Fibroblast of skin of abdomen (primary cell): ENCODE results near the gene VSTM5. TPM values are rescaled to one million over a fixed set of nuclear protein-coding genes. Genes with fewer than 3 reads are reported as not detected.
"Not testable (repeated sequence)": the region's sequence is repeated elsewhere in the genome, so short reads cannot be mapped to it uniquely, and the experiment has no call there.

Experiments
- DNase-seq: peaks from one replicate; pipeline ENCODE4 v3.0.0-alpha.2; 2013
- polyA plus RNA-seq, 2 experiments: library from polyadenylated mRNA; unstranded; fragments of 120-200 nt; gene quantifications; one replicate each; pipeline ENCODE4 v1.2.1, GENCODE V29; 2013; ENCODE audit not compliant: insufficient read length in 2 of 2

Gene VSTM5, protein sequence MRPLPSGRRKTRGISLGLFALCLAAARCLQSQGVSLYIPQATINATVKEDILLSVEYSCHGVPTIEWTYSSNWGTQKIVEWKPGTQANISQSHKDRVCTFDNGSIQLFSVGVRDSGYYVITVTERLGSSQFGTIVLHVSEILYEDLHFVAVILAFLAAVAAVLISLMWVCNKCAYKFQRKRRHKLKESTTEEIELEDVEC
- 0.66 TPM for polyA plus RNA-seq (2013, experiment 1 of 2; ENCODE audit: insufficient read length)
- polyA plus RNA-seq (2013, experiment 2 of 2; ENCODE audit: insufficient read length): 0.91 TPM

DNA sequence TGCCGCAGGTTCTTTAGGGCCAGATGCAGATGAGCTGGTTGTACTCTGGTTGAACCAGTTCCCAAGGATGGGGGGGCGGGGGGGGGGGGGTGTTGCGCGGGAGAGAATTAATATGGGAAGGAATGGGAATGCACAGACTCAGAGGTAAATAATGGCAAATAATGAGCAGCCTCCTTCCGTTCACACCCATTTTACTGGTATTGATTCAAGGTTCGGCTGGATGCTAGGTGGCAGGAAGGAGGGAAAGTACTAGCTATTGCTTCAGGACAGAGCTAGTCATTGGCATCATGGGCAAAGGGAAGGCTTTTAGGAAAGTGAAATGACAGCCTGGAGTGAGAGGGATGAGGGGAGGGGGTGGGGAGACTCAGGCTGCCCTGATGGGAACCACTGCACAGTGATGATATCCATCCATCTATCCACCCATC lies at the start of gene VSTM5:
Gene VSTM5, minus strand, starts transcription at position 25 of the 425 bp plus-strand sequence. CDS start 116 bp downstream, outside the sequence.
- no peak for DNase-seq

DNA sequence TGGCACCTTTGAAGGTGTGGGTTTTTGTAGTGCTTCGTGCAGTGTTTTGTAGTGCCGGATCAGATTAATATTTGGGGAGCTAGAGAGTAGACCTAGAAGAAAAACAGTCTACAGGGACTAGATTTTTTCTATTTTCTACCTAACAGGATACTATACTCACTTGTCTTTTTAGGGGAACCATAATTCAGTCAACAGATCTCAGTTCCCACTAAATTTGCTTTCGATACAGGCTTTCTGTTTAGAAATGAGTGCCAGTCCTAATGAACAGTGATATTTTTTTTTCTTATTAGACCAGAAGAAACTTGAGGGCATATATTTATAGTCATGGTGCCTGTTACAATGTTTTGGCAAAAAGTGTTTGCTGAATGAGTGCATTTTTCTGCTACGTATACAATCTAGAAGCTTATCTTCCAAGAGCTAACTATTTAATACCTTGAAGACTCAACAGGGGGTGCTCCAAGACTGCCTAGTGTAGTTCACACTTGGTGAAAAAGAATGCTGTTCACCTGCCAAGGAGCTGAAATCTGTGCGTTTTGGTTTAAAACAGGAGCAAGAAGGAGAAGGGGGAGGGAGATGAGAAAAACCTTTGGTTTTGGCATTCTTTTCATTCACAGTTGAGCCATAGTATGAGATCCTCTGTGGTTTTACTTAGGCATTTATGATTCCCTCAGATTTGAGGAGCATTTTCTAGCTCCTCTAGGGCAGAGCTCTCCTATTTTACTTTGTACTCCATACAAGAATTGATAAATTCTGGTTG lies 44.9 kb upstream of the VSTM5 start:
- peak; percentile 88 for DNase-seq

DNA sequence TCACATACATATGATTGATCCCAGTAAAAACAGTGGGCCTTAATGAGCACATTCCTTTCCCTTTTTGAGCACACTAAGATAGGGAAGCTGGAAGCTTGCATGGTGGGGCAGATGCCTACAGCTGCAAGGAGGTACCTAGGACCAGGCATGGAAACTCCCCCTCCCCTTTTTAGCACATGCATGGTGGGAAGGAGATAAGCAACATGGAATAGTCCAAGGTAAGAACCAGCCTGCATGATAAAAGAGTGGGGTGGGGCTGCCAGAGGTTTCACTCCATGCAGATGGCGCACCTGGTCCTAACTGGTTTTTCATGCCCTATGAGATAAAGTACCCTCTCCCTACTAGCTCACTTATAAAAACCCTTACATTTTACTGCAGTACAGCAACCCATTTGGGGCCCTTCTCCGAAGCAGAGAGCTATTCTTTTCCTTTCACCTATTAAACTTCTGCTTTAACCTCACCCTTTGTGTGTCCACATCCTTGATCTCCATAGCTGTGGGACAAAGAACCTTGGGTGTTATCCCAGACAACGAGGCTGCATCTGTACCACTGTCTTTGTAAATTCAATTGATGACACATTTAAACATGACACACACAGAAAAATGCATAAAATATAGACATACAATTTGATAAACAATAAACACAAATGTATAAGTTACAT lies 40.1 kb upstream of the VSTM5 start:
- DNase-seq: no peak

DNA sequence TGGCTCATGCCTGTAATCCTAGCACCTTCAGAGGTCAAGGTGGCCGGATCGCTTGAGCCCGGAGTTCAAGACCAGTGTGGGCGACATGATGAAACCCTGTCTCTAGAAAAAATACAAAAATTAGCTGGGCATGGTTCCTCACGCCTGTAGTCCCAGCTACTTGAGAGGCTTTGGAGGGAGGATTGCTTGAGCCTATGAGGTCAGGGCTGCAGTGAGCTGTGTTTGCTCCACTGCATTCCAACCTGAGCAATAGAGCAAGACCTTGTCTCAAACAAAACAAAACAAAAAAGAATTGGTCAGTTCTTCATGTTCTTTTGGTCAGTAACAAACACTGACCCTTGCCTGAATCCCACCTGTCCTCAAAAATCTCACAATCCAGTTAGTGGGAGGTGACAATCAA lies 36.7 kb upstream of the VSTM5 start:
- no peak for DNase-seq

DNA sequence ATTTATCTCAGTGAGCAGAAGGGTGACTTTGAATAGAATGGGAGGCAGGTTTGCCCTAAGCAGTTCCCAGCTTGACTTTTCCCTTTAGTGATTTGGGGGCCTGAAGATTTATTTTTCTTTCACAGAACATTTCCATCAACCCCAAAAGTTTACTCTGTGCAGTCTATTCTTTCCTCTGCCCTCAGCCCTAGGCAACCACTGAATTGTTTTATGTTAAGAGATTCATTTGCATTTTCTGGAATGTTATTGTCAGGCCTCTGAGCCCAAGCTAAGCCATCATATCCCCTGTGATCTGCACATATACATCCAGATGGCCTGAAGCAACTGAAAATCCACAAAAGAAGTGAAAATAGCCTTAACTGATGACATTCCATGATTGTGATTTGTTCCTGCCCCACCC lies 28.7 kb upstream of the VSTM5 start:
- DNase-seq: not testable (repeated sequence)

DNA sequence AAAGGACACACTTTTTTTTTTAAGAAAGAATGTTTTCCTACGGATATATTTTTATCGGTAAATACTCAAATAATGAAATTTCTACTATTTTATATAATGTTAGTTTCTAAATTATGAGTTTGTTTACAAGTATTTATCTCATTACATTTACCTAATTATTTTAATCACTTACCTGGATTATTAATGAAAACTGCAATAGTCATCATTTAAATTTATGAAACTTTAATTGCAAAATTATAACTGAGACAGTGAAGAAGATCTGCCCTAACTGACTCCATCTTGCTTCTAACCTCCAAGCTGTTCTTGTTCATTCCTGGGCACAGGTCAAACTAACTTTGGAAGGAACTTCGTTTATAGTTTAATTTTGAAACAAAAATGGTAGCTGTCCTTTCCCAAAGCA lies 25.2 kb upstream of the VSTM5 start:
- no peak for DNase-seq

DNA sequence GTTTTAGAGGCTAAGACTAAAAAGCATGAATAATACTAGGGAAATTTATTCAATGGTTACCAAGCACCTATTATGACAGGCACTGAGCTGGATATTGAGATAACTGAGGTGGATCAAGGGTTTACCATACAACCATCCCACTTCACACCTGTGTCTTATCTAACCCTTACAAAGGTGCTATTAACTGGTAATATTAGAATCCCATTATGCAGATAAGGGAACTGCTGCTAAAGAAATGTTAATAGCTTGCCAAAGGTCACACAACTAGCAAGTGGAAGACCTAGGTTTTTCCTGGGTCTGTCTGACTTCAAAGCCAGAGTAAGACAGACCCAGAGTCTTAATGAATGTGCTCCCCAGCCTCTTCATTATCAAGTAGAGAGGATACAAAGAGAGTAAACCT lies 21.1 kb upstream of the VSTM5 start:
- no peak for DNase-seq

DNA sequence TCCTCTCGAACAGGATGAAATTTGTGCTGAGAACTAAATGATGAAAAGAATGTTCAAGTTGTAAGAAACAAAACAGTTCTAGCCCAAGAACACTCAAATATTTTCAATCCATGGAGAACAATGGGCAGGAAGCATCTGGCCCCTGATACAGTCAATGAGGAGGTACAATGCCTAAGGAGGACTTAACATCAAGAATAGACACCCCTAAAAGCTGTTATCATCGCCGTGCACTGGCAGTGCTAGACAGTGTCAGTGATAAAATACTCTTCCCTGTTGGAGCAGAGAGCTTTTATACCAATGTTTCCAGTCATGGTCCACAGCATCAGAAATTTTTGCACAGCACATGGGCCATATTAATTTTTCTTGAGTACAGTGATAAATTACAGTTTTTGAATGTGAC lies 20.2 kb upstream of the VSTM5 start:
- DNase-seq: no peak

DNA sequence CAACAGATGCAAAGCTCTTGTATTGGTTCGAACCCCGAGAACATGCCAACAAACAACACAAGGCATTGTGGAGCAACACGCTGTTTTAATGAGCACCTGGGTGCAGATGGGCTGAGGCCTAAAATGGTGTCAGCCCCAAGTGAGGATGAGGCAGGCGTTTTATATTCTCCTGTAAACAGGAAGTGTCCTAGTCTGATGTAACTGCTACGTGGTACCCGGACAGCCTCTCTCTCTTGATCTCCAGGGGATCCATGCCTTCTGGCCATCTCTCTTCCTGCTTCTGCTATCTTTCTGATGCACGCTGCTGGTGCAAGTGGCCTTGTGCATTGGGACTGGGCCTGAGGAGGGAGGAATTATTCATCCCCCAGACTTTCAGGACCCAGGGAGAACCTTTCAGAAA lies 19.4 kb upstream of the VSTM5 start:
- no peak for DNase-seq

DNA sequence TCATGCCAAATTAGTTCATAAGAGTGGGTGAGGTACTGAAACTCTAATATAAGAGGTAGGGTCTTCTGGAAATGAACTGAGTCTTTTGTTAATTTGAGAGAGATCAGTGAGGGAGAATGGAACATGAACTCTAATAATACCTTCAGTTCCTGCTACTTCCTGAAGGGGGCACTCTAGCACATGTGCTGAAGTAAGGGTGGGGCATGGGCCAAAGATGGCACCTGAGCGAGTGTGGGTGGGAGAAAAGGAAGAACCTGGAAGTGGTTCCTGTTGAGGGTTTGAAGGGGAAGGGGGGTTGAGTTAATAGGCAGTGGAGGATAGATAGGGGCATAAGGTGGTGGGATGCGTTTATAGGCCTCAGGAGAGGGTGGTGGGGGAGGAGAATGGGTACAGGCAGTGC lies 18.0 kb upstream of the VSTM5 start:
- not testable (repeated sequence) for DNase-seq

DNA sequence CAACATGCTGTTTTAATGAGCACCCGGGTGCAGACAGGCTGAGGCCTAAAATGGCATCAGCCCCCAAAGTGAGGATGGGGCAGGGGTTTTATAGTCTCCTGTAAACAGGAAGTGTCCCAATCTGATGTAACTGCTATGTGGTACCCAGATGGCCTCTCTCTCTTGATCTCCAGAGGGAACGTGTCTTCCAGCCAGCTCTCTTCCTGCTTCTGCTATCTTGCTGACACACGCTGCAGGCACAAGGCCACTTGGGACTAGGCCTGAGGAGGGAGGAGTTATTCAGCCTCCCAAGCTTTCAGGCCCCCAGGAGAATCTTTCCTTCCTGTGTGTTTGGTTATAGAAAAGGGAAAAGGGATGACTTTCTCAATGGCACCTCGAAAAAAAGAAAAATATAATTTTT lies 11.4 kb upstream of the VSTM5 start:
- peak; percentile 17 for DNase-seq

DNA sequence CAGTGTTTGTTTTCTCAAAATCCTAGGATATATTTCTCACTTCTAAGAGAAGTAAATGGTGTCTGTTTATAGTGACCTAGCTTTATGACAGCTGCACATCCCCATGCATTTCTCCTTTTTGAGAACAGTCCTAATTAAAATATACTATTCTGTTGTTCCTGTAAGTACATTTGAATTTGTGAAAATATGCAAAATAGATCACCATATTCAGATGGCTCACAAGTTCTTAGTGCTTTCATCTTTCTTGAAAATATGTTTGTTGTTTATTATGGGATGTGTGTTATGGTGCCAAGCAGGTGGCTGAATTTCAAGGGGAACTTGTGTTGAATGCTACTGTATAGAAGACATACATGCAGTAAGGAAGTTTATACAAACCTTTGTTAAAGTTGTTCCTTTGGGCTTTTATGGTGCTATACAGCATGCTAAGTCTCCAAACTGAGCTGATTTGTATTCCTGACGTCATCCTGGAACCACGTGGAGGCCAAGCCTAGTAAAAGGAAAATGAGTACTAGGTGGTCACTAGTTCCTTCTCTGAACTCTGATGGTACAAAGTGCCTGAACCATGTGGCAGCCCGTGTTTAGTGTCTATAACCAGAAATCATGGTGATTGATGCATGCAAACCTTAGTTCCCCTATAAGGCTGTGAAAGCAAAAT lies 7.8 kb upstream of the VSTM5 start:
- no peak for DNase-seq

DNA sequence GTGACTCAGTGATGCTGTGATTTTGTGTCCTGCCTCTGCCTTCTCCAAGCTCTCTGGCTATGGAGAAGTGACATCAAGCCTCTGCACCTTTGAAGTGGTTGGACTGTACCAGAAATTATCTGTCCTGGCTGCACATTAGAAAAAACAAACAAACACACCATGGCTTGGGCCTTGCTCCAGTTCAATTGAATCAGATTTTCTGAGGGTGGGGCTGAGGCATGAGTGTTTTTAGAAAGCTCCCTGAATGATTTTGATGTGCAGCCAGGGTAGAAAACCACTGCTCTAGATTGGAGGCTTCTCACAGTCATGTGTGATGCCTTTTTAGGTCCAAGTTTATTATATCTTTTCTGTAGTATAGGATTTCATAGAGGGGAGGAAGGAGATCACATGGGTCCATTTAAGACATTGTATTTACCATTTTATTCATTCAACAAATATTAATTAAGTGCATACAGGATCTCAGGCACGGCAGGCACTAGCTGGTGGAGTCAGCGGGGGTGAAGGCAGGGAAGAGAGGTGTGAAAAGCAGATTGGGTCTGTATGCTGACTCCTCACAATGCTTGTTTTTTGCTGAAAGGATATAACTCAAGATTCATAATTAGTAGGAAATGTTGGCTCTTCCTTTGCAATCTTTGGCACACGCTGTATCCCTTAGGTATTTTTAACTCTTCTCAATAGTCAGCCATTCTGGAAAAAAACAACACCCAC lies 7.1 kb upstream of the VSTM5 start:
- no peak for DNase-seq

DNA sequence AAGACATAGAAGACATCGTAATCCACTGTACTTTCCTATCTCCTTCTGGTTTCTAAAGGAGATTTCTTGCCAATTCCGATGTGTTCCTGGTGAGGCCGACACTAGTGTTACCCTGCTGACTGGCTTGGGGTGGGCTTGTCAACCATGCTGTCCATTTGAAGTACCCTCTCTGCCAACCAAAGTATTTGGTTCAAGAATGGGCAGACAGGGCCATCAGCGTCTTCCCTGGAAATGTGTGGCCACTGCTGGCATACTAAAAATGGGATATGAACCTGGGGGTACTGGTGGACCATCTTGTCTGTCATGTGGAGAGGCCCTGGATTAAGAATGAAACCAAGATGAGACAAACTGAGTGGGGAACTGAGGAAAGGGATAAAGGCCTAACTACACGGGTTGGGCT lies 1.8 kb upstream of the VSTM5 start:
- DNase-seq: no peak

DNA sequence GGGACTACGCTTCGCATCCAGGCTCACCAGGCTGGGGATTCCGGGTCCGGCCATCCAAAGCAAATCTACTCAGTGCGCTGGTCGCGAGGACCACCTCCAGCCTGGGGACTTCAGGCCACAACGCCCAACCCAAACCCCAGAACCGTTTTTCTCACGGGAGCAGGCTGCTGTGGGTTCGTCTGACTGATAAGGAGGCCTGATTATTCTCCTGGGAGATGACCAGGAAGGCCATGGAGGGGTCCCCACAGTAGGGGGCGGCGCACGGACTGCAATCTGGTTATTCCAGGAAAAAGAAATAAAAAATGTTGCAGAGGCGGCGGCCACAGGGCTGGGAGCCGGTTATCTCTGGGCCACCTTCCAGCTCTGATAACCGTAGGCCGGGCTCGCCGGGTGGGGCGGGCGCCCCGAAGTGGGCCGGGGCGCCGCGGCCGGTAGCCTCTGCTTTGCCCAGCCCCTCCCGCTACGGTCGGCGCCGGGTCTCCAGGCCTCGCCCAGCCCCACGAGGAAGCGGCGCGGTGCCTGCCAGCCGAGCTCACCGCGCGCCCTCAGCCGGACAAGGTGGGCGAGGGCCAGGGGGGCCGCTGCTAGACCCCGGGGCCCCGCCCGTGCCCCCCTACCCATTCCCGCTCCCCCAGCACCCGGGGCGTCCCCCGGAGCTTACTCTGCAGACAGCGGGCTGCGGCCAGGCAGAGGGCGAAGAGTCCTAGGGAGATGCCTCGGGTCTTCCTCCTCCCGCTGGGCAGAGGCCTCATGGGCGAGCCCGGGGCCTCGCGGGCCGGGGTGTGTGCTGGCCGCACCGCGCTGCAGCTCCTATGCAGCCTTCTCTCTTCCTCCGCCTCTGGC lies 446 bp downstream of the VSTM5 start:
- peak; percentile 39 for DNase-seq

DNA sequence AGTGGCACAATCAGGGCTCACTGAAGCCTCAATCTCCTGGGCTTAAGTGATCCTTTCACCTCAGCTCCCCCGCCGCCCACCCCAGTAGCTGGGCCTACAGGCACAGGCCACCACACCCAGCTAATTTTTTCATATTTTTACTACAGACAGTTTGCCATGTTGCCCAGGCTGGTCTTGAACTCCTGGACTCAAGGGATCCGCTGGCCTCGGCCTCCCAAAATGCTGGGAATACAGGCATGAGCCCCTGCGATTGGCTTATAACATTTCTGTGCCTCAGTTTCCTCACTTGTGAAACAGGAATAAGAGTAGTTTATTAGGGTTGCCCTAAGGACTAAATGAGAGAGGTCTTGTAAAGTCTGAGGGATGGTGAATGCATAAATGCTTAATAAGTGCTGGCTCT lies 1.2 kb downstream of the VSTM5 start:
- DNase-seq: no peak

DNA sequence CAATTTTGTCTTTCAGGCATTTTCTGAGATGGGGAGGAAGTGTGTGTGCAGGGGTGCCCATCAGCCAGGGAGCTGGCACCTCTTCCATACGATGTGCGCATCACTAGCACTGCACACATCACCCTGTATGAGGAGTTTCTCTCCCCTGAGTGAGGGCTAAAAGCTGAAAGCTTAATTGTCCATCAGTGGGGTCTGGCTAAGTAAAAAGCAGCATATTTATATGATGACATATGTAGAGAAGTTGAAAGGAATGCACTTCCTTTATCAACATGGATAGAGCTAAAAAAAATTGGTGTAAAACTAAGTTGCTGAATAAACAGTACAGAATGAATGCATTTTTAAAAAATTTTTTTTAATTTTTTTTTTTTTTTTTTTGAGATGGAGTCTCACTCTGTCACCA lies 4.0 kb downstream of the VSTM5 start:
- DNase-seq: peak; percentile 73

DNA sequence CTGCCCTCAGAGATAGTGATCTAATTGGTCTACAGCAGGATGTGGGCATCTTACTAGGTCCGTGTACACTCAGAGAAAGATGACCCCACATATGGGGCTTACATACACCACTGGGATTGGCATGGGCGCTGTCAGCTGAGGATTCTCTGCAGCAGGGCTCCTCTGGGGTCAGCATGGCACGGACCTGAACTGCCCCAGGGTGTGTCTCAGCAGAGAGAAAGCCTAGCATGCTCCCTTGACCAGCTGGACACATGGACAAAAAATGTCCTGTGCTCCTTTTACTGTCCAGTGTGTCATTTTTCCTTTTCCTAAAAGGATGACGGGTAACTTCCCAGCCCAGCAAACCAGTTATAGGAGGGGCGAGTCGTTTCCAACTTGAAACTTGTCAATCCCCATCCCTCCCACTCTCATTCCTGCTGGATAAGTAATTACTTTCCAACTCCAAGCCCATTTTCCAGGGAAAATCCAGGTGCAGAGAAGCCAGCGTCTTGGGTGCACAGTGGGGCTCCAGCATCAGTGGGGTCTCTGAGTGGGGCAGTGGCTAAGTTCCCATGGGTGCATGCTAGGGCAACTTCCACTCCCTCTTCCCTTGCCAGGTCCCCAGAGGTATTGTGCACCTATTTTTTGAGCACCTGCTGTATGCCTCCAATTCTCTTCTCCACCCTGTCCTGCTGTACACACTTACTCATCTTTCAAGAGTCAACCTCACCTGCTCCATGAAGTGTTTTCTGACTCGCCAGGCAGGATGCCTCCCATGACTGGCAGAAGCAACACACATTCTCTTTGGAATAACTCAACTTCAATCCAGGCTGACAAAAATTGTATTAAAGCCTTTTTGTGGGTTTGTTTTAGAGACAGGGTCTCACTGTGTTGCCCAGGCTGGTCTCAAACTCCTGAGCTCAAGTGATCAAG lies 5.0 kb downstream of the VSTM5 start:
- DNase-seq: peak; percentile 28

DNA sequence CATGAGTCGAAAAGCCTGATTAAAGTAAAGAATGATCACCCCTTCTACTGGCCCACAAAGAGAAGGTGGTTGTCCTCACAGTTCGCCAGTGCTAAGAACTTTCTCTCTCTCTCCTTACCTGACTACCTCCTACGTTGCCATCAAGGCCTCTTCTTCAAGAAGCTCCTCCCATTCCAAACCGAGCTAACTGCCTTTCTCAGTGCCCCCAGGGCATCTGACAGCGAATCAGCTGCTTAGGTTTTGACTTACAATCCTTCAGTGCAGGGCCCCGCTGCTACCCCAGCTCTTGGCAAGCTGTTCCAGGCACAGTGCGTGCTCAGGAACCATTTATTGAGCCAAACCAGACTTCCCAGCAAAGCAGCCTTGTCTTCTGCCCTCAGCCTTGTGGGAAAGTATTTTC lies 5.8 kb downstream of the VSTM5 start:
- DNase-seq: no peak

DNA sequence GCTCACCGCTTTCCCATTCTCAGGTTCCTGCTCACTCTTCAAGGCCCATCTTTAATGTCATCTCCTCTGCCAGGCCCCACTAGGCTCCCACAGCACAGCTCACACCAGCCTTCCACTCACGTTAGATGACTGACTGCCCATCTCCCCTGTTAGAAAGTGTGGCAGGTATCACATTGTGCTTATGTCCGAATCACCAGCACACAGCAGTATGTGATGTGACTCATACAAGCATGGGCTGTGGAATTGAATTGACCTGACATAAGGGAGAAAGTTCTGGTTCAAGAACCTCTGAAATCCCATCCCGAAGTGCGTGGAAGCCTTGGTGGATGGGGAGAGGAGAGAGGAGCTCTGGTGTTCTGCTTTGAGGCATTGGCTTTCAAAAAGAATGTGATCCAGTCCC lies 6.5 kb downstream of the VSTM5 start:
- no peak for DNase-seq
